Ishikawa (cell line): ENCODE data around the gene APBA1.

Source experiments
- CEBPB ChIP-seq: IDR thresholded peaks from 2 replicates; pipeline ENCODE4 v1.6.1; 2012
- CREB1 ChIP-seq: IDR thresholded peaks from 2 replicates; pipeline ENCODE4 v1.6.1; 2012; ENCODE audit warnings: low read depth
- EGR1 ChIP-seq: IDR thresholded peaks from 2 replicates; pipeline ENCODE4 v1.6.1; 2012
- EP300 ChIP-seq: IDR thresholded peaks from 2 replicates; pipeline ENCODE4 v1.6.1; 2012; ENCODE audit warnings: borderline replicate concordance
- FOXM1 ChIP-seq: IDR thresholded peaks from 2 replicates; pipeline ENCODE4 v1.6.1; 2012; ENCODE audit warnings: low read depth, borderline replicate concordance
- NFIC ChIP-seq: IDR thresholded peaks from 2 replicates; pipeline ENCODE4 v1.6.1; 2012
- RAD21 ChIP-seq: IDR thresholded peaks from 2 replicates; pipeline ENCODE4 v1.6.1; 2012; ENCODE audit warnings: low read depth
- TAF1 ChIP-seq: IDR thresholded peaks from 2 replicates; pipeline ENCODE4 v1.6.1; 2012; ENCODE audit warnings: low read depth, mild to moderate bottlenecking
- TCF12 ChIP-seq: IDR thresholded peaks from 2 replicates; pipeline ENCODE4 v1.6.1; 2012; ENCODE audit warnings: low read depth
- TEAD4 ChIP-seq: IDR thresholded peaks from 2 replicates; pipeline ENCODE4 v1.6.1; 2012
- YY1 ChIP-seq: IDR thresholded peaks from 2 replicates; pipeline ENCODE4 v1.6.1; 2012; ENCODE audit warnings: low read depth
- ZBTB7A ChIP-seq: IDR thresholded peaks from 2 replicates; pipeline ENCODE4 v1.6.1; 2012; ENCODE audit warnings: low read depth
- TF ChIP-seq, protein P1 (sequence below): IDR thresholded peaks from 2 replicates; pipeline ENCODE4 v1.6.1; 2012
- TF ChIP-seq, protein P2 (sequence below): IDR thresholded peaks from 2 replicates; pipeline ENCODE4 v1.6.1; 2012; ENCODE audit warnings: low read depth, mild to moderate bottlenecking
- TF ChIP-seq, protein P3 (sequence below): IDR thresholded peaks from 2 replicates; pipeline ENCODE4 v1.6.1; 2012

APBA1 gene

DNA sequence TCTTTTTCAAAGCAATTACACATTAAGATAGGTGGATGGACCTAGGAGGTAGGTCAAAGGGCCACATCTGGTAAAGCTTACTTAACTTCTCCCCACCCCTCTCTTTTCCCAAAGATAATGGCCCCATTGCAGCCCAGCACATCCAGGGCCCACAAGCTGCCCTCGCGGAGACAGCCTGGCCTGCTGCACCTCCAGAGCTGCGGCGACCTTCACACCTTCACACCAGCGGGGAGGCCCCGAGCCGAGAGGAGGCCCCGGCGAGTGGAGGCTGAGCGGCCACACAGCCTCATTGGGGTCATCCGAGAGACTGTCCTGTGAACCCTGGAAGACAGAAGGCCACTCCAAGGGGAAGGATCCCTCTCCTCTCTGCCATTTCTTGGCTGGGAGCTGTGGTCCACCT, 280.7 kb downstream of the APBA1 start:
- no peak for TF ChIP-seq TEAD4
- no peak for TF ChIP-seq ZBTB7A
- TF ChIP-seq TAF1, result no peak
- TF ChIP-seq TCF12, result no peak
- TF ChIP-seq CEBPB, result no peak

DNA sequence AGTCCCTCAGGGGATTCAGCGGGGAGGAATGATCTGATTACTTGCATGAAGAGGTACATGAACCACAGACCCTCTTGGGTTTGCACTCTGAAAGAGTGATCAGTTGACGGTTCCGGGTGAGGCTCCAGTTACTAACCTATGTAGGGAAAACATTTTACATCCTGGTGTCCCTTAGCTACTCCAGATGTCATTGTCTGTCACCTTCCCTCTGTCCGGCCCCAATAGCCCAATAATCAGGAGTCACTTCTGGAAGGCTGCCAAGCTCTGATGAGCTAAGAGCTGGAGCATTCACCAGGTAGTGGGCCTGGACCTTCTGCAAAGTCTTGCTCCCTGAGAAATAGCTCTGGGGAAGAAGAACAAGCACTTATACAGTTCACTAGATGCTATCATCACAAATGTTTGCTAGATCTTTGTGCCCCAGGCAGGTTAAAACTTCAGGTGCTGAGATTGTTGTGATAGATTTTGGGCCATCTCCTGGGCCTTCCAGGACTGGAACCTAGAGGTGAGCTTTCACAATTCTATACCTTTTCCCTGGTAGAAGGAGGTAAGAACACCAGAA, 282.7 kb downstream of the APBA1 start:
- TF ChIP-seq CREB1 (no peak), ZBTB7A (no peak), NFIC (0 out of 2 replicates have a peak, but pooled peaks have one; percentile 22)

DNA sequence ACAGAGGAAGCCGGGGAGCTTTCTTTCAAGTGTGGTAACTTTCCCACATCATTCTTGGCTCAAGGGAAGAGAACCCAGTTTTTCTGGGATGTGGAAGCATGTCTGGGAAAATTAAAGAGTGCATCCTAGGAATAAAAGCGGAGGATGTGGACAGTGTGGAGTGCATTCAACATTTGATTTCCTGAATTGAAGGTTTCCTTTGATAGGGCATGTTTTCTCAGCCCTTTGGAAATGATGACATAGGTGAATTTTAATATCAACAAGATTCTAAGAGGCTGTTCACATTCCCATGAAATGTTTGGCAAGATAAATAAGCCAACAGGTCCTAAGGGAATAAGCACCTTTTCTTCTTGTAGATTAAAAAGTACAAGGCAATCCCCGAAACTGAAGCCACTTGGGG, 283.6 kb downstream of the APBA1 start:
- TF ChIP-seq NFIC (no peak), TCF12 (no peak), YY1 (no peak), TEAD4 (no peak), ZBTB7A (no peak), RAD21 (no peak), FOXM1 (no peak), TAF1 (no peak), EP300 (no peak), CREB1 (no peak), EGR1 (no peak), CEBPB (no peak)
- TF ChIP-seq, protein P1, sequence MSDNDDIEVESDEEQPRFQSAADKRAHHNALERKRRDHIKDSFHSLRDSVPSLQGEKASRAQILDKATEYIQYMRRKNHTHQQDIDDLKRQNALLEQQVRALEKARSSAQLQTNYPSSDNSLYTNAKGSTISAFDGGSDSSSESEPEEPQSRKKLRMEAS, result no peak
- TF ChIP-seq, protein P2, sequence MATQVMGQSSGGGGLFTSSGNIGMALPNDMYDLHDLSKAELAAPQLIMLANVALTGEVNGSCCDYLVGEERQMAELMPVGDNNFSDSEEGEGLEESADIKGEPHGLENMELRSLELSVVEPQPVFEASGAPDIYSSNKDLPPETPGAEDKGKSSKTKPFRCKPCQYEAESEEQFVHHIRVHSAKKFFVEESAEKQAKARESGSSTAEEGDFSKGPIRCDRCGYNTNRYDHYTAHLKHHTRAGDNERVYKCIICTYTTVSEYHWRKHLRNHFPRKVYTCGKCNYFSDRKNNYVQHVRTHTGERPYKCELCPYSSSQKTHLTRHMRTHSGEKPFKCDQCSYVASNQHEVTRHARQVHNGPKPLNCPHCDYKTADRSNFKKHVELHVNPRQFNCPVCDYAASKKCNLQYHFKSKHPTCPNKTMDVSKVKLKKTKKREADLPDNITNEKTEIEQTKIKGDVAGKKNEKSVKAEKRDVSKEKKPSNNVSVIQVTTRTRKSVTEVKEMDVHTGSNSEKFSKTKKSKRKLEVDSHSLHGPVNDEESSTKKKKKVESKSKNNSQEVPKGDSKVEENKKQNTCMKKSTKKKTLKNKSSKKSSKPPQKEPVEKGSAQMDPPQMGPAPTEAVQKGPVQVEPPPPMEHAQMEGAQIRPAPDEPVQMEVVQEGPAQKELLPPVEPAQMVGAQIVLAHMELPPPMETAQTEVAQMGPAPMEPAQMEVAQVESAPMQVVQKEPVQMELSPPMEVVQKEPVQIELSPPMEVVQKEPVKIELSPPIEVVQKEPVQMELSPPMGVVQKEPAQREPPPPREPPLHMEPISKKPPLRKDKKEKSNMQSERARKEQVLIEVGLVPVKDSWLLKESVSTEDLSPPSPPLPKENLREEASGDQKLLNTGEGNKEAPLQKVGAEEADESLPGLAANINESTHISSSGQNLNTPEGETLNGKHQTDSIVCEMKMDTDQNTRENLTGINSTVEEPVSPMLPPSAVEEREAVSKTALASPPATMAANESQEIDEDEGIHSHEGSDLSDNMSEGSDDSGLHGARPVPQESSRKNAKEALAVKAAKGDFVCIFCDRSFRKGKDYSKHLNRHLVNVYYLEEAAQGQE, result no peak
- TF ChIP-seq, protein P3, sequence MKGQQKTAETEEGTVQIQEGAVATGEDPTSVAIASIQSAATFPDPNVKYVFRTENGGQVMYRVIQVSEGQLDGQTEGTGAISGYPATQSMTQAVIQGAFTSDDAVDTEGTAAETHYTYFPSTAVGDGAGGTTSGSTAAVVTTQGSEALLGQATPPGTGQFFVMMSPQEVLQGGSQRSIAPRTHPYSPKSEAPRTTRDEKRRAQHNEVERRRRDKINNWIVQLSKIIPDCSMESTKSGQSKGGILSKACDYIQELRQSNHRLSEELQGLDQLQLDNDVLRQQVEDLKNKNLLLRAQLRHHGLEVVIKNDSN, result no peak

DNA sequence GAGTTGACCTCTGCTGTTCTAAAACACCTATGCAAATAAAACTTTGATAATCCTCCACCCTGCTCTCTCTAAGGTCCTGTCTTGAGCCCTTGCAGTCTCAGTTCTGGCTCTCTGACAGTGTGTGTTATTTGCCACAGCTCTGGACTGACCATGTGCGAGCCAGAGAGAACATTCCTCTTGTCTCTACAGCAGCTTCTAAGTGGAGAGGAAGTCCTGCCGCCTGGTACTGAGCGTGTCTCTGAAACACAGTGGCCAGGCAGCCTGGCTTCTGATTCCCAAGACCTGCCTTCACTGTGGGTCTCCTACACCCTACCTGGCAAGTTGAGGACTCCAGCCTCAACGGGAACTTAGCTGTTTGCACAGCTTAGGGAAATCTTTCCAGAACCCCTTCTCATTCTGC, 285.5 kb downstream of the APBA1 start:
- TF ChIP-seq CREB1 (no peak), EGR1 (no peak), EP300 (no peak), RAD21 (no peak), YY1 (no peak), NFIC (no peak), CEBPB (no peak), TCF12 (no peak), FOXM1 (no peak)
- TF ChIP-seq, protein P3, result no peak
- TF ChIP-seq, protein P2, result no peak
- TF ChIP-seq, protein P1, result no peak

DNA sequence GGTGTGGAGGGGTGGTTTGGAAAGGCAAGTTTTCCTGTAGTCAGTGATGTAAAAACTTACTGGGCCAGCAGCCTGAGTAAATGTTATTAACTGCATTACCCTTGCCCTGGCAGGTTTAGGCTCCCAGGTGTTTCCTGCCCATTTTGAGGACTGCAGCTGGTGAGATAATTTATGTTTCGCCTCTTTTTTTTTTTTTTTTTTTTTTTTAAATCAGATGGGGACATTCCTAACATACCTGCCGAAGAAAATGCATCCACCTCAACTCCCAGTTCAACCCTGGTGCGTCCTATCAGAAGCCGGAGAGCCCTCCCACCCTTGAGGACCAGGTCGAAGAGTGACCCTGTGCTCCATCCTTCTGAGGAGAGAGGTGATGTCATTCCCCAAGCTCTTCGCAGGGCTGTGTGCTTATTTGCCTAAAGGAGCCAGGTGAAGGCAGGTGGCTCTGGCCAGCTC, 286.6 kb downstream of the APBA1 start:
- no peak for TF ChIP-seq RAD21
- no peak for TF ChIP-seq CEBPB
- no peak for TF ChIP-seq TAF1
- no peak for TF ChIP-seq YY1
- TF ChIP-seq TCF12, result peak; percentile 41; the same call in 1 of the 2 replicates
- TF ChIP-seq TEAD4, result peak; percentile 85
- TF ChIP-seq, protein P3, result no peak
- TF ChIP-seq ZBTB7A, result no peak

DNA sequence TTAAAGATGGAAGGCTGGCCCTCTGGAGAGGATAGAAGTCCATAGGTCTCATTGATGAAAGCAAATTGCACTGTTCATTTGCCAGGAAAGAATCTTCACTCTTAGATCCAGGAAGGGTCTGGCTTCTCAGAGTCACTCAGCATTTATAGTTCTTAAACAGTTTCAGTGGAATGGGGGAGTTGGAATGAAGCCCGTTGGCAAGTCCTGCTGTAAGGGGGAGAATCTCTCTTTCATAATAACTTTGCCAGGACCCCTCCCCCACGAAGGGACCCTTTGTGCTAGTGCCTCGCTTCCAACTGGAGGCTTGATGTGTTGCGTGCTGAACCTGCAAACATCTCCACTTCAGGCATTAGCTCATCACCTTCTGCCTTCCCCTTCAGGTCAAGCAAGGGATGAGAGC, 290.0 kb downstream of the APBA1 start:
- TF ChIP-seq EGR1, result no peak
